ENCODE measurements around the gene LAGE3.

DNA sequence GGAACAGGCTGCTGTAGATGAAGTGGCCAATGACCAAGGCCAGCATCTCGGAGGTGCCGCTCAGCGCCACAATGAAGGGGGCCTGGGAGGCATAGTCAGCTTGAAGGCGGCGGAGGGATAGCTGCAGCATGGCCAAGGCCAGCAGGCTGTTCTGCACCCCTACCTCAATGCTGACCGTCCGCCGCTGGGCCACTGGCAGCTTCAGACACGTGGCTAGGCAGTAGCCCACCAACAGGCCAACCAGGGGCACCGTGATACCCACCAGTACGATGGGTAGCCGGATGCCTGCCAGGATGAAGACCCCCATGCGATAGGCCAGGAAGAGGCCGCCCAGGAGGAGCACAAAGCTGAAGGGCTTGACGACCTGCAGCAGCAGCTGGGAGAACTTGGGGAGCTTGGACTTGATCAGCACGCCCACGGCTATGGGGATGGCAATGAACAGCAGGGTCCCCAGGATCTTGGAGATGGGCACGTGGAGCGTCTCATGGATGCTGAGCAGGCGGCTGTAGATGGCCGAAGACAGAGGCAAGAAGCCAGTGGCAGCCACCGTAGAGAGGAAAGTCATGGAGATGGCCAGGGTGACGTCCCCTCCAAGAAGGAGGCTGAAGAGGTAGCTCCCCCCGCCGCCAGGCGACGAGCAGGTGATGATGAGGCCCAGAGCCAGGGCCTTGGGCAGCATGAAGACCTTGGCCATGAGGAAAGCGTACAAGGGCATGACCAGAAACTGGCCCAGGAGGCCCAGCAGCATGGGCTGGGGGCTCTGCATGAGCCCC, 8.6 kb upstream of the LAGE3 start:
- TF ChIP-seq, protein P1, sequence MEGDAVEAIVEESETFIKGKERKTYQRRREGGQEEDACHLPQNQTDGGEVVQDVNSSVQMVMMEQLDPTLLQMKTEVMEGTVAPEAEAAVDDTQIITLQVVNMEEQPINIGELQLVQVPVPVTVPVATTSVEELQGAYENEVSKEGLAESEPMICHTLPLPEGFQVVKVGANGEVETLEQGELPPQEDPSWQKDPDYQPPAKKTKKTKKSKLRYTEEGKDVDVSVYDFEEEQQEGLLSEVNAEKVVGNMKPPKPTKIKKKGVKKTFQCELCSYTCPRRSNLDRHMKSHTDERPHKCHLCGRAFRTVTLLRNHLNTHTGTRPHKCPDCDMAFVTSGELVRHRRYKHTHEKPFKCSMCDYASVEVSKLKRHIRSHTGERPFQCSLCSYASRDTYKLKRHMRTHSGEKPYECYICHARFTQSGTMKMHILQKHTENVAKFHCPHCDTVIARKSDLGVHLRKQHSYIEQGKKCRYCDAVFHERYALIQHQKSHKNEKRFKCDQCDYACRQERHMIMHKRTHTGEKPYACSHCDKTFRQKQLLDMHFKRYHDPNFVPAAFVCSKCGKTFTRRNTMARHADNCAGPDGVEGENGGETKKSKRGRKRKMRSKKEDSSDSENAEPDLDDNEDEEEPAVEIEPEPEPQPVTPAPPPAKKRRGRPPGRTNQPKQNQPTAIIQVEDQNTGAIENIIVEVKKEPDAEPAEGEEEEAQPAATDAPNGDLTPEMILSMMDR (IDR thresholded peaks at IDR 0.05; ENCODE audit: poor library complexity): no peak
- TF ChIP-seq EZH2phosphoT487 (IDR thresholded peaks at IDR 0.05; ENCODE audit: low read depth, severe bottlenecking, unreplicated experiment) (no peak), EZH2 (IDR thresholded peaks at IDR 0.05; ENCODE audit: borderline replicate concordance) (no peak)

Measured in hepatocyte (in vitro differentiated cells).